ENCODE results near the gene CADPS2. TPM values are rescaled to one million over a fixed set of nuclear protein-coding genes. Genes with fewer than 3 reads are reported as not detected.

The CADPS2 gene
- total and polyA plus RNA-seq, 2 of the 8 experiments (the other 6 are each of a cell fraction or from before 2014, with no cell fraction given), result 8.9 to 22.3 TPM

DNA sequence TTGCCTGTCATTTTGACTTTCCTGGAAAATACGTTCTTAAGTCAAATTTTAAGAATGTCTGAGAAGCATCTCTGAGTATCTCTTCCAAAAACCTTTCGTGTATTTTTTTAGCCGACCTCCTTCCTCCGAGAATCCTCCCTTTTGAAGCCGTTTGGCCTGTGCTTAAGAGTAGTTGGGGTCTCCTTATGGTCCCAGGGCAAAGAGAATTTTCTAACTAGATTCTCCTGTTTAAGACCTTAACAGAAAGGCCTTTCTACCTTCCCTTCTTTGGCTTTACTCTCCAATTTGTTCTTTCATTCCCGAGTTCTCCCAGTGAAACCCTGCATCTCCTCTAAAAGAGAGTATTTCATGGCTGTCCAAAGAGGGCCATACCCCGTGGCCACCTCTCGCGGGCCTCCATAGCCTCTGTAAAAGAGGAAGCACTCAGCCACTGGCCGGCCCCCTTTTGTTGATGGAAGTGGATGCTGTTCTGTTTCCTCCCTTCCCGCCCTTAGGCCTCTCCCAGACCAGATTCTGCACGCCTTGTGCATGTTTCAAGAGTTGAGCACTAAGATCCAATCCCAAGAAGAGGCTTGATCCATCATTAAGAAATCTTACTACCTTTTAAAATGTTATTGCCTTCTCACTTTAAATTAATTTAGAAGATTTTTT is 575.1 kb downstream of the CADPS2 start:
- Histone ChIP-seq H3K4me3 (ENCODE audit: extremely low read depth in 1 of 4, insufficient read depth in 2 of 4, low read depth in 3 of 4, low read length in 4 of 4) (peak overlapping the region; percentile 70 to 89 (median 84)), H2BK15ac (ENCODE audit: low read length) (no peak overlapping the region), H3K4me2 (ENCODE audit: insufficient read depth in 1 of 2, low read depth in 2 of 2, low read length in 2 of 2) (peak overlapping the region; percentile 78 to 79), H3K4me1 (replicated peaks in 1 of 4; ENCODE audit: control insufficient read depth in 3 of 4, insufficient read depth in 4 of 4, low read length in 3 of 4) (peaks cover 9 to 31% (median 19%) of the 10 kb centered on the region in 4 experiments; a peak in 6 of 7 replicates), H3K27me3 (replicated peaks in 1 of 4; ENCODE audit: control insufficient read depth in 3 of 4, extremely low read depth in 1 of 4, insufficient read depth in 3 of 4, low read length in 3 of 4) (peaks cover 13 to 63% (median 39%) of the 10 kb centered on the region in 4 experiments), H2BK5ac (ENCODE audit: low read depth, low read length) (no peak overlapping the region), H4K5ac (ENCODE audit: insufficient read length, low read depth, low read length) (no peak overlapping the region), H3K79me1 (ENCODE audit: low read depth, low read length) (no peaks in the 10 kb centered on the region), H3K4ac (replicated peaks; ENCODE audit: insufficient read length, low read depth, low read length) (no peak overlapping the region), H3K36me3 (ENCODE audit: control insufficient read depth in 2 of 4, insufficient read depth in 4 of 4, low read length in 3 of 4) (peaks cover 0 to 8% (median 0%) of the 10 kb centered on the region in 4 experiments; a peak in 1 of 8 replicates), H3K14ac (ENCODE audit: insufficient read length) (no peak overlapping the region), H2AK5ac (ENCODE audit: low read depth, low read length) (no peak overlapping the region), H3K23ac (ENCODE audit: insufficient read length) (no peak overlapping the region), H4K91ac (replicated peaks; ENCODE audit: insufficient read length, low read length) (no peak overlapping the region), H3K23me2 (ENCODE audit: low read depth, low read length) (peaks cover 26% of the 10 kb centered on the region; the same call in 1 of the 2 replicates), H3K27ac (ENCODE audit: low read depth, low read length) (no peak overlapping the region), H3K56ac (replicated peaks; ENCODE audit: insufficient read length, low read depth, low read length) (no peak overlapping the region), H2BK12ac (ENCODE audit: low read depth, low read length) (no peak overlapping the region), H4K20me1 (replicated peaks in 1 of 2; ENCODE audit: control insufficient read depth in 1 of 2, insufficient read depth in 2 of 2, low read length in 2 of 2) (no peaks in the 10 kb centered on the region), H4K8ac (ENCODE audit: extremely low read depth, insufficient read depth, low read length) (no peak overlapping the region), H2AFZ (ENCODE audit: low read length) (peak overlapping the region; percentile 56; the same call in 1 of the 2 replicates), H3K79me2 (ENCODE audit: control insufficient read depth in 1 of 2, insufficient read depth in 2 of 2, low read length in 2 of 2) (peaks cover 0 to 26% of the 10 kb centered on the region in 2 experiments; a peak in 3 of 4 replicates), H2BK20ac (ENCODE audit: low read length) (0 out of 2 replicates have a peak overlapping the region, but pooled peaks have one; percentile 35), H3K18ac (ENCODE audit: extremely low read depth, low read length) (no peak overlapping the region), H2BK120ac (replicated peaks; ENCODE audit: low read depth, low read length) (no peak overlapping the region), H3K9me3 (ENCODE audit: insufficient read depth in 2 of 2, low read depth in 1 of 2, low read length in 1 of 2) (no peaks in the 10 kb centered on the region), H3K9ac (replicated peaks in 1 of 4; ENCODE audit: extremely low read depth in 1 of 4, low read depth in 3 of 4, low read length in 3 of 4) (peak overlapping the region in 1 of 4 experiments; percentile 36; a peak in 2 of 7 replicates)
- TF ChIP-seq SIX5 (IDR thresholded peaks at IDR 0.05; ENCODE audit: low read depth, low read length) (no peak), RNF2 (IDR thresholded peaks at IDR 0.05; ENCODE audit: borderline replicate concordance, low read depth, low read length, missing control alignments, poor library complexity, severe bottlenecking) (peak; percentile 8), POLR2A (IDR thresholded peaks at IDR 0.05; ENCODE audit: control extremely low read depth in 1 of 2, low read depth in 2 of 2, low read length in 2 of 2) (peak in 1 of 2 experiments; percentile 30; a peak in 1 of 3 replicates), YY1 (IDR thresholded peaks at IDR 0.05; ENCODE audit: low read depth, low read length) (peak; percentile 52; the same call in 1 of the 2 replicates), SAP30 (IDR thresholded peaks at IDR 0.05; ENCODE audit: insufficient read depth, insufficient replicate concordance, low read length) (no peak), EGR1 (IDR thresholded peaks at IDR 0.05; ENCODE audit: borderline replicate concordance, low read depth, low read length) (0 out of 2 replicates have a peak, but pooled peaks have one; percentile 36)
- TF ChIP-seq, protein P1, sequence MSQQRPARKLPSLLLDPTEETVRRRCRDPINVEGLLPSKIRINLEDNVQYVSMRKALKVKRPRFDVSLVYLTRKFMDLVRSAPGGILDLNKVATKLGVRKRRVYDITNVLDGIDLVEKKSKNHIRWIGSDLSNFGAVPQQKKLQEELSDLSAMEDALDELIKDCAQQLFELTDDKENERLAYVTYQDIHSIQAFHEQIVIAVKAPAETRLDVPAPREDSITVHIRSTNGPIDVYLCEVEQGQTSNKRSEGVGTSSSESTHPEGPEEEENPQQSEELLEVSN (IDR thresholded peaks at IDR 0.05), result peak; percentile 66
- DNase-seq (ENCODE audit: low read depth in 1 of 2, low spot score in 2 of 2), result peak in 1 of 2 experiments; percentile 63
- POLR2A ChIA-PET (ENCODE audit: partially characterized antibody), result interaction anchor here (0.7 to 1.6 kb wide), 7 partner anchors 9 to 193 kb away, joined by 3 to 8 read pairs (median 5); no protein-coding TSS in a partner anchor
- CTCF ChIA-PET (ENCODE audit: partially characterized antibody), result interaction anchor here (0.6 to 2.8 kb wide), 12 partner anchors 9 to 217 kb away, joined by 3 to 10 read pairs (median 3); no protein-coding TSS in a partner anchor
- no peak for FAIRE-seq
- 7% methylated on average over 12 of the region's 12 CpGs; no CpG with 5 or more reads in 1 of the 2 experiments for WGBS, 2 experiments (ENCODE audit: extremely low coverage in 1 of 2, insufficient coverage in 1 of 2, insufficient read length in 1 of 2, insufficient replicate concordance in 2 of 2, low coverage in 1 of 2, low lambda C conversion rate in 2 of 2, missing lambda C conversion rate in 1 of 2)

Data from H1 (cell line).